ENCODE data around the gene ST6GALNAC5.

DNA sequence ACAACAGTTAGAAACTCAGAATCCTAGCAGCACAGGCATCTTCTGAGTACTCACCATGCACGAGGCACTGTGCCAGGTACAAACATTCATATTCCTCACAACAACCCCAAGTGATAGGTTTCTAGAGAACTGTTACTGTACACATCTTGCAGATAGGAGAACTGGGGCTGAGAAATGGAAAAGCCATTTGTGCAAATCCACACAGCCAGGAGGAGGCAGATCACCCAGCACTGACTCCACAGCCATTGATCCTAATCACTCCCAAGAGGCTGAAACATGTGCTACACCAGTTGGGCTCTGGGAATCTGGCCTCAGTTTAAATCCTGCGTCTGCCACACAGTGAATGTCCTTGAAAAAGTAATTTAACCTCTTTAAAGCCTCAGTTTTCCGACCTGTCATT lies 151.0 kb downstream of the ST6GALNAC5 start:
- TF ChIP-seq, protein P1, sequence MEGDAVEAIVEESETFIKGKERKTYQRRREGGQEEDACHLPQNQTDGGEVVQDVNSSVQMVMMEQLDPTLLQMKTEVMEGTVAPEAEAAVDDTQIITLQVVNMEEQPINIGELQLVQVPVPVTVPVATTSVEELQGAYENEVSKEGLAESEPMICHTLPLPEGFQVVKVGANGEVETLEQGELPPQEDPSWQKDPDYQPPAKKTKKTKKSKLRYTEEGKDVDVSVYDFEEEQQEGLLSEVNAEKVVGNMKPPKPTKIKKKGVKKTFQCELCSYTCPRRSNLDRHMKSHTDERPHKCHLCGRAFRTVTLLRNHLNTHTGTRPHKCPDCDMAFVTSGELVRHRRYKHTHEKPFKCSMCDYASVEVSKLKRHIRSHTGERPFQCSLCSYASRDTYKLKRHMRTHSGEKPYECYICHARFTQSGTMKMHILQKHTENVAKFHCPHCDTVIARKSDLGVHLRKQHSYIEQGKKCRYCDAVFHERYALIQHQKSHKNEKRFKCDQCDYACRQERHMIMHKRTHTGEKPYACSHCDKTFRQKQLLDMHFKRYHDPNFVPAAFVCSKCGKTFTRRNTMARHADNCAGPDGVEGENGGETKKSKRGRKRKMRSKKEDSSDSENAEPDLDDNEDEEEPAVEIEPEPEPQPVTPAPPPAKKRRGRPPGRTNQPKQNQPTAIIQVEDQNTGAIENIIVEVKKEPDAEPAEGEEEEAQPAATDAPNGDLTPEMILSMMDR (IDR thresholded peaks at IDR 0.05), result no peak
- TF ChIP-seq POLR2AphosphoS5 (IDR thresholded peaks at IDR 0.05; ENCODE audit: low read depth, low read length) (no peak), SIN3A (IDR thresholded peaks at IDR 0.05; ENCODE audit: borderline replicate concordance, insufficient read depth, low read depth, low read length) (no peak), REST (IDR thresholded peaks at IDR 0.05; ENCODE audit: insufficient read depth in 1 of 2, low read depth in 2 of 2, low read length in 1 of 2) (no peak)

Measured in Panc1 (cell line).